CD1c-positive myeloid dendritic cell (primary cell): Measurements from ENCODE around the gene AKAP7.
"Not testable (repeated sequence)": the region's sequence is repeated elsewhere in the genome, so short reads cannot be mapped to it uniquely, and the experiment has no call there.

Experiments used
- DNase-seq: peaks from one replicate; pipeline ENCODE4 v3.0.0-alpha.2; 2016; ENCODE audit errors: extremely low spot score

Gene AKAP7

DNA sequence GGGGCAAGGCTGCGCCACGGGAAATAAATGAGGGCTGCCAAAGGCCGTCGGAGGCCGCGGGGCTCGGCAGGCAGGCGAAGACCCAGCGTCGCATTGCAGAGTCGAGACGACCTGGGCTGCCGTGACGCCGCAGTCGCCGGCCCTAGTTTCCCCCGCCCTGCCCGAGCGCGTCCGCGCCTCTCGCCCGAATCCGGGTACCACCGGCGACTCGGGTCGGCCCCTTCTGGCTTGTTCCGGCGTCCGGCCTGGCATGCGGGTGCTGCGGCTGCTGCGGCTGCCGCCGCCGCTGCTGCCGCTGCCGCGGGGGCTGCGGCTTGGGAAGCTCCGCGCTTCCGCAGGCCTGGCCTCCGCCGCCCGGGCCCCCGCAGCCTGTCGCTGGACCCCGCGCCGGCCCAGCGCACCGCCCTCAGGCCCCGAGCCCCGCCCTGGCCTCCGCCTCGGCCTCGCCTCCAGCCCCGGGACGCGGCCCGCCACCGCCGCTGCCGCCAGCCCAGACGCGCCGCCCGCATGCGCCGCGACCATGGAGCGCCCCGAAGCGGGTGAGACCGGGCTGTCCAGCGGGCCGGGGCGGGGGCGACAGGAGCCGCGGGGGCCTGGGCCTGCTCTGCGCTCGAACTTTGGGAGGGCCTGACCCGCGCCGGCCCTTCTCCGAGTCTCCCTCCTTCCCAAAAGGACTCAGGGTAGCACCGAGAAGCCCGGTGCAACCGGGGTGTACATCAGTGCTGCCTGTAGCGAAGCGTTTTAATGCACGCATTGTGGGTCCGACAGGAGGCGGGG is at the start of gene AKAP7:
Gene AKAP7, plus strand, starts transcription at position 224 of the 777 bp plus-strand sequence. Its CDS starts 297 bp downstream, at position 521.
- DNase-seq, result peak; percentile 68

DNA sequence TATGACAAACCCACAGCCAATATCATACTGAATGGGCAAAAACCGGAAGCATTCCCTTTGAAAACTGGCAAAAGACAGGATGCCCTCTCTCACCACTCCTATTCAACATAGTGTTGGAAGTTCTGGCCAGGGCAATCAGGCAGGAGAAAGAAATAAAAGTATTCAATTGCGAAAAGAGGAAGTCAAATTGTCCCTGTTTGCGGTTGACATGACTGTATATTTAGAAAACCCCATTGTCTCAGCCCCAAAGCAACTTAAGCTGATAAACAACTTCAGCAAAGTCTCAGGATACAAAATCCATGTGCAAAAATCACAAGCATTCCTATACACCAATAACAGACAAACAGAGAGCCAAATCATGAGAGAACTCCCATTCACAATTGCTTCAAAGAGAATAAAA is 44.9 kb upstream of the AKAP7 start:
- not testable (repeated sequence) for DNase-seq

DNA sequence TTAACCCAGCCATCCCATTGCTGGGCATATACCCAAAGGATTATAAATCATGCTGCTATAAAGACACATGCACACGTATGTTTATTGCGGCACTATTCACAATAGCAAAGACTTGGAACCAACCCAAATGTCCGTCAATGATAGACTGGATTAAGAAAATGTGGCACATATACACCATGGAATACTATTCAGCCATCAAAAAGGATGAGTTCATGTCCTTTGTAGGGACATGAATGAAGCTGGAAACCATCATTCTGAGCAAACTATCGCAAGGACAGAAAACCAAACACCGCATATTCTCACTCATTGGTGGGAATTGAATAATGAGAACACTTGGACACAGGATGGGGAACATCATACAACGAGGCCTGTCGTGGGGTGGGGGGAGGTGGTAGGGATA is 43.3 kb upstream of the AKAP7 start:
- DNase-seq, result not testable (repeated sequence)

DNA sequence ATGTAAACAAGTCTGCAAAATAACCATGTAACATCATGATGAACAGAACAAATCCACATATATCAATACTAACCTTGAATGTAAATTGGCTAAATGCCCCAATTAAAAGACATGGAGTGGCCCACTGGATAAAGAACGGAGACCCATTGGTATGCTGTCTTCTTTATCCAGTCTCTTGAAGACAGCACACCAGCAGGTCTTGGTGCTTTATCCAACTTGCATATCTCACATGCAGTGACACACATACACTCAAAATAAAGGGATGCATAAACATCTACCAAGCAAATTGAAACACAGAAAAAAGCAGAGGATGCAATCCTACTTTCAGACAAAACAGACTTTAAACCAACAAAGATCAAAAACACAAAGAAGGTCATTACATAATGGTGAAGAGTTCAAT is 41.9 kb upstream of the AKAP7 start:
- no peak for DNase-seq

DNA sequence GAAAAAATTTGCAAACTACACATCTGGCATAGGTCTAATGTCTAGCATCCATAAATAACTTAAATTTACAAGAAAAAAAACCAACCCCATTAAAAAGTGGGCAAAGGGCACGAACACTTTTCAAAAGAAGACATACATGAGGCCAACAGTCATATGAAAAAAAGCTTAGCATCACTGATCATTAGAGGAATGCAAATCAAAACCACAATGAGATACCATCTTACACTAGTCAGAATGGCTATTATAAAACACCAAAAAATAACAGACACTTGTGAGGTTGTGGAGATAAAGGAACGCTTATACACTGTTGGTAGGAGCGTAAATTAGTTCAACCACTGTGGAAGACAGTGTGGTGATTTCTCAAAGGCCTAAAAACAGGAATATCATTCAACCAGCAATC is 38.5 kb upstream of the AKAP7 start:
- DNase-seq, result no peak

DNA sequence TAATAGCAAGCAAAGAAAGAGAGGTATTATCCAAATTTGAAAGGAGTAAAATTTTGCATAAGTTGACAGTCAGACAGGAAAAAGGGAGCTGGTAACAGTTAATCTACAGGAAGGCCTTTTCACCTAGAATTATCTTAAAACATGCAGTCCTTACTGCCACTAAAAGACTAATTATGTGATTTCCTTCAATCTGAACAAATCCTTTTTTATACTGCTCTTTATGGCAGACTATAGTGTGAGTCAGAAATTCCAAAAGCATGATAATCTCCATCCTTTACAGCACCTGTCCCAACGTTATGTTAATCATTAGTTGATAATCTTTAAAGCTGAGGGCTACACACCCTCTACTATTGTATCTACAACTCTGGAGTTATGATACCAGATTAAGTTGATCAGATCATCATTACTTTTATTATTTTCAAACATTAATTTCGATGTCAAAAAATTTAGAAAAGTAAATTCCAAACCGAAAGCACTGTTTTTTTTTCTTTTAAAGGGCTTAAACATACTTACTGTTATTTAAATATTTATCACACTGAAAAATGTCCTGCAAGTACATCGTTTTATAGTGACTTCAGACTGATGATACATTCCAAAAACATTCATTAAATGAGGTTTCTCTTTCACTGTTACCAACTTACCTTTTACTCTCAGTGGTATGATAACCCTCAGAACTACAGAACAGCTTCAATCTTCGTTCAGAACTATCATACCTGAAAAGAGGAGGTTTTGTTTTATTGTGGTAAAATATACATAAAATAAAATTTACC is 33.2 kb upstream of the AKAP7 start:
- no peak for DNase-seq

DNA sequence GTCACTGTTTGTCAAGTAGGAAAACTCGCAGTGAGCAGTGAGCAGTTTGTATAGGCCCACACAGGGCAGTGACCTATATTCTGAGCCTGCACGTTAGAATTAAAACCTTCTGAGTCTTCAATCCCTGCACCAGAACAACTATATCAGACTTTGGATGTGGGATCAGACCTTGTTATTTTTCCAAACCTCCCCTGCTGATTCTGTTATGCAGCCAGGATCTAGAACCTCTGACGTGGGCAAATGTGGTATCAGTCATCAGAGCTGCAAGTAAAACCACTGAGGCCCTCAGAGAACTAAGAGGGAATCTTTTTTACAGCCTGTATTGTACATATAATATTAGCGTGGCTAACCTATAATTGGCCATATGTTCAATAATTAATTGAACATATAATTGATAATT is 32.0 kb upstream of the AKAP7 start:
- no peak for DNase-seq

DNA sequence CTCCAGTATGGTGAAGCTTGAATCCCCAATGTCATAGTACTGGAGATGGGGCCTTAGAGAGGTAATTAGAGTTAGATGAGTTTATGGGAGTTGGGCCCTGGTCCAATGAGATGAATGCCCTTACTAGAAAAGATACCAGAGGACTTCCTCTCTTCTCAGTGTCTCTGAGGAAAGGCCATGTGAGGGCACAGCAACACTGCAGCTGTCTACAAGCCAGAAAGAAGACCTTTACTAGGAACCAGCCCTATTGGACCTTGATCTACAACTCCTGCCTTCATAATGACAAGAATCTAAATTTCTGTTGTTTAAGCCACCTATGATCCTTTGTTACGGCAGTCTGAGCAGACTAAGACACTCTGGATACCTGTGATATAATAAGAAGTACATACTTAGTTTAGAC is 31.4 kb upstream of the AKAP7 start:
- no peak for DNase-seq

DNA sequence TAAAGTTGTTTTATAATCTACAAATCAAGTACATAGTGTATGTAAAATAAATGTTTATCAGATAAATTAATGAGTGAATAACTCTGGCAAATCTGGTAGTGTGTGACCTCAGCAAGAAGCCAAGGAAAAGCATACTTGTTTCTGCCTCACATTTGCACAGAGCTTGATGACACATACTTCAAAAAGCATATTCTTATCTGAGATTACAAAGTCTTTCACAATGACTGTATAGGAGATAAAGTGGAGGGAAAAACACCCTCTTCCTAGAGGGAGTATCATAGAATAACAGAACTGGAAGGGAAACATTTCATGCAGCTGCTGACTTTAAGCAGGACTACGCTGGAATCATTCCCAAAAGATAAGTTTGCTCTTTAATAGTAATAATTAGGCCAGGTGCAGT is 28.1 kb upstream of the AKAP7 start:
- DNase-seq, result no peak

DNA sequence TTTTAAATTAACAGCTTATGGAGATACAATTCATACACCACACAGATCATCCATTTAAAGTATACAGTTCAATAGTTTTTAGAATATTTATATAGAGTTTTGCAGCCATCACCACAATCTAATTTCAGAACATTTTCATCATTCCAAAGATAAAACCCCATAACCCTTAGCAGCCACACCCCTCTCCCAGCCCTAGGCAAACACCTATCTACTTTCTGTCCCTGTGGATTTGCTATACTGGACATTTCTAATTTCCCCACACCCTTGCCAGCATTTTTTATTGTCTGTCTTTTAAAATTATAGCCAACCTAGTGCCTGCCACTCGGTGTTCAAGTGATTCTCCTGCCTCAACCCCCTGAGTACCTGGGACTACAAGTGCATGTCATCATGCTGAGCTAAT is 23.0 kb upstream of the AKAP7 start:
- no peak for DNase-seq

DNA sequence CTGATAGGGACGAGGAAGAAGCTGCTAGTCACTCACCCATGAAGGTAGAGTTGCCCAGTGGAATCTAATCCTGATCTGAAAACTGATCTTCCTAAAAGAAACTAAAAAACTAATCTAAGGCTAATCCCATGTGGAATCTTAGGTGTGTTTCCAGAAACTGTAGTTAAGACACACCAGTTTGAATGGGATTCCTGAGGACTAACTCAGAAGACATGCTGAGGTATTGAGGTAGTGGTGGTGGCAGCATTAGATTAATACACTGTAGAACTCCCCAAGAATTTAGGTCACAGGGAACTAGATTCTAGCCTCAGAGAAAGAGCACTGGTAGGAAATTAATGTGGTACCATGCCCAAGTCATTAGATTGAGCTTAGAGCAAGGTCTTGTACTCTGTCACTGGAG is 19.6 kb upstream of the AKAP7 start:
- no peak for DNase-seq

DNA sequence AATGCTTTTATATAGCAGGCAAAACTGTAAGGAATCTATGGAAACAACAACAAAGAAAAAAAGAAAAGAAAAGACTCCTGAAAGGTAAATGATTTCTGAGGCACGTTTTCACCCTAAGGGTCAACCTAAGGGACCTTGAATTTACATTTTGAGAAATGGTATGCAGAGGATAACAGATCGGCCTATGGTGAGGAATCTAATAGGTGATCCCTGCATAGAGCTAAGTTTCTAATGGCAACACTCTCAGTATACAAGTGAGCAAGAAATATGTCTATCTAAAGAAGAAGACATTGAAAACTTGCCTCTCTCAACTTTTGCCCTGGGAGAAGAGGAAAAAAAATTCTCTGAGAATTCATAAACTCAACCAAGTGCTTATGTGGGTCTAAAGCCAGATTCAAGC is 18.9 kb upstream of the AKAP7 start:
- no peak for DNase-seq

DNA sequence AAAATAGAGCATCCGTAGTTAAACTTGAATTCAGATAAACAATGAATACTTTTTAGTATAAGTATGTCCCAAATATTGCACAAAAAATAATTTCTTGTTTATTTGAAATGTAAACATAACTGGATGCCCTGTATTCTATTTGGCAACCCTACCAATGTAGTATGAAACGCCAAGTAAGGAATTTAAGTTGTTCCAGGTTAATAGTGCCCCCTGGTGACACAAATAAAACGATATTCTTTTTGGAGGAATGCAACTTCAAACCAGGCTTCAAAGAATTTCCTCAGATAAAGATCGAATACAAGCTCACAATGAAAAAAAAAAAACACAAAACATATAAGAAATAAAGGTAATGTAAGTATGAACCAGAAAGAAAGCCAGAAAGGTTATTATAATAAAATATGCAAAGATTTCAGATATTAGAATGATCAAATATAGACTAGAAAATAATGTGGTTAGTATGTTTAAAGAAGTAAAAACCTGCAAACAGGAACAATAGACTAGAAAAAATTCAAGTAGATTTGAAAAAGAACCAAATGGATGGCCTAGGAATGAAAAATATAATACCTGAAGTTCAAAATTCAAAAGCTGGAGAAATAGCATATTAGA is 18.4 kb upstream of the AKAP7 start:
- peak; percentile 75 for DNase-seq

DNA sequence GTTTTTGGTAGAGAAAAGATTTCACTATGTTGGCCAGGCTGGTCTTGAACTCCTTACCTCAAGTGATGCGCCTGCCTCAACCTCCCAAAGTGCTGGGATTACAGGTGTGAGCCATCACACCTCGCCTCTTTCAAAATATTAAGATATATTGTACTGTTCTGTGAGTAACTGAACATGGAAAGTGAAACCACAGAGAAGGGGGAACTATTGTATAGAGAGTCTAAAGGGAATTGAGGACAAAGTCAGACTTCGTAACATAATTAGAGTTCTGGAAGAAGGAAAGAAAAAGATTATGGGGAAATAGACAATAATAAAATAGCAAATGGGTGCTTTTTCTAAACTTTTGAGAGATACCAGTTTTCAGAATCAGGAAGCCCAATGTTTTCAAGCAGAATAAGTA is 17.4 kb upstream of the AKAP7 start:
- peak; percentile 43 for DNase-seq

DNA sequence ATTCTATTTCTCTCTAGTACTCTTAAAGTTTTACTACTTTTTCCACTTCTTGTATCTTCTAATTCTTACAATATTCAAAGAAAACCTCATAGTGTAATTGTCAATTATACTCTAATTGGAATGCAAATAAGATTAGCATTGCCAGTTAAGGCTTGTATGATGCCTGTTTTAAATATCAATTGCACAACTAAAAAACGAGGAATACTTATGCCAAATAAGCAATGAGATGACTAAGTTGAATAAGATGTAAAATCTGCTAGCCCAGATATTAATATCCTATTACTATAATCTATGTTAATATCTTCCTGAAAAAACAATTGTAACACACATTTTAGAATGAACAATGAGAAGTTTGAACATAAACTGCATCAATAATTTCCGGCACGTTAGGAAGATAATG is 13.3 kb upstream of the AKAP7 start:
- no peak for DNase-seq

DNA sequence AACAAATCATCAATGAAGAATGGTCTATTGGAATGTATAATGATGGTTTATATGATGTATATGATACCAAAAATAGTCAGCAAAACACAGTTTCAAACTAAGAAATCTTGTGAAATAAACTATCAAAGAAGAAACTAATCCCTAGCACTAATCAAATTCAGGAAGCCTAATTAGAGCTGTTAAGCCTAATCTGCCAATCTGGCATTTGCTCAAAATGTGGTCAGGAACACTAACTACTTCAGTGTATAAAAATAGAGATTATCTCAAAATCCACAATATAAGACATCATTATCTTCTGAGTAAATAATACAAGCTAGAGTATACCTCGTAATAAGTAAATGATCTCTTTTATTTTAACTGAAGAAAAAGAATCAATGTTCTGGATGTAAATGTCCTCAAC is 12.8 kb upstream of the AKAP7 start:
- DNase-seq, result no peak

DNA sequence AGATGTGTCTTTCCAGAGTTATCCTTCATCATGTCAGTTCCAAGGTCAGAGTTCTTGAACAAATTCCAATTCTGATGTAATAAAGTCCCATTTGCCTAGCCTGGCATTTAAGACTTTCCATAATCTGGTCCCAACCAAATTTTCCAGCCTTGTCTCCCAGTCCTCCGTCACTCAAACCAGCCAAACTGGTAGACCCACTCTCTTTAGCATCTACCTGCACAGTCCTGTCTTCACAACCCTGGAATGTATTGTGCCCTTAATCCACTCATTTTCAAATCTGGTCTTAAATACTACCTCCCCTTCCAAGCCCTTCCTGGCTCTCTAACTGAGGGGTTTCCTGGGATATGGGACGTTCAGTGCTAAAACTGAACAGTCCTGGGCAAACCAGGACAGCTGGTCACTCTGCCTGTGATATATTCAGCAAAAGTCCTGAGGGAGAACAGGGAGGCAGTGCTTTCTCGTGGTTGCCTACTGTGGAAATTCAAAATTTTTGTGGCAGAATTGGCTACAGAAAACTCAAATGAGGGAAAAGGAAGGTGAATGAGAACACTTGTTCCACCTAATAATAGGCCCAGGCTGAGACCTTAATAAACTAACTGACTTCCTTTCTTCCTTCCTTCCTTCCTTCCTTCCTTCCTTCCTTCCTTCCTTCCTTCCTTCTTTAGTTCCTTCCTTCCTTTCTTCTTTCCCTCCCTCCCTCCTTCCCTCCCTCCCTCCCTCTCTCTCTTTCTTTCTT is 10.8 kb upstream of the AKAP7 start:
- no peak for DNase-seq

DNA sequence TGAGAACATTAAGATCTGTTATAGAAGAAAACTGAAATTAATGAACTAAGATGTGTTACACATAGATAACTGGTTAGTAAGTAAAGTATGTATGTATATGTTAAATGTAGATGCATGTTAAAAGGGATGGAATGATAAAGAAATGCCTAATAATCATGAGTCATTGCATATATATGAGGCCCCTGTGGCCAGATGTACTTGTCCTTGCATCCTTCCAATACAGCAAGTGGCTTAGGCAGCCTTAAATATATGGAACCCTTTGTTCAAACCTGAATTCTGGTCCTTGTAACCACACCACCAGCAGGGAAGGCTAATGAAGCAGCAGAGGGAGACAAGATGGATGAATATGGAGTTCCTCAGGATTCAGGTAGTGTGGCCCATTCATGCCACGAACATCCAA is 9.8 kb upstream of the AKAP7 start:
- no peak for DNase-seq

DNA sequence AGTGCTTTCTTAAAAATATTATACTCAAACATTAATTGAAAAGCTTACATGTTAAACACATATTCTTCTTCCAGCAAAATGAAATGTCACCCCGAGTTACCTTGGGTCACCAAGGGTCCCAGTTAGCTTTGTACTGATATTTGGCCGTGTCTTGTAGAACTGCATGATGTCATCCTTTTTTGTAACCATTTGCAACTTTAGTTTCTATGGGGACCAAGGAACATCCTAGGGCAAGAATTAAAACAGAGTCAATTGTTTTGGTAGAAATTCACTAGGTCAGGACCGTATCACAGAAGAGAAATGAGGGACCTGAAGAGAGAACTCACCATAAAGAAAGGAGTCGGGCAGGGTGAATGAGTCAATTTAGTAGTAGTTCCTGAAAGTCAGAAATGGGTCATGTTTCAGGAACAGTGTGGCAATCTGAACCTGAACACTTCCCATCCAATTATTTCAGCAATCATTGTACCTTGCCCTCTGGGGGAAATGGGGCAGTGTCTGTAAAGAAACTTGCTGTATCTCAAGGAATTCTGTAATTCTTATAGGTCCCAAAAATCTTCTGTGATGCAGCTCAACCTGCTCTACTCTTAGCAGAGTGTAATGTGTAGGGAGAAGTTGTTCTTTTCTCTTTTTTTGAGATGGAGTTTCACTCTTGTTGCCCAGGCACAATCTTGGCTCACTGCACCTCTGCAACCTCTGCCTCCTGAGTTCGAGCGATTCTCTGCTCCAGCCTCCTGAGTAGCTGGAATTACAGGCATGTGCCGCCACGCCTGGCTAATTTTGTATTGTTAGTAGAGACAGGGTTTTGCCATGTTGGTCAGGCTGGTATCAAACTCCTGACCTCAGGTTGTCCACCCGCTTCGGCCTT is 5.3 kb upstream of the AKAP7 start:
- DNase-seq, result peak; percentile 35

DNA sequence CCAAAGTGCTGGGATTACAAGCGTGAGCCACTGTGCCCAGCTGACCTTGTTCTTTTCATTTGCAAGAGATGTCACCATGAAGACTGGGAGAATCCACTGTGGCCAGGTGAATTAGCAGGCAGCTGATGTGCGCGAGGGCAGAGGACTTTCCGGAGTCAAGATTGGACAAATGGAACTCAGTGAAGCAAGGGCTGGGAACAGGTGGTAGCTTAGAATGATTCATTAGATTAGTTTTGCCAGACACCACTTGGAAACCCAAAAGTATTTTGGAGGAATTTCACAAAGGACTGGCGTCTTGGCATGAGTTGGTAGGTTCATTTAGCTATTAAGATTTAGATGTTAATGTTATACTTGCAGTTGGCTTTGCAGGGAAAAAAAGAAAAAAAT is 4.7 kb upstream of the AKAP7 start:
- DNase-seq, result no peak

DNA sequence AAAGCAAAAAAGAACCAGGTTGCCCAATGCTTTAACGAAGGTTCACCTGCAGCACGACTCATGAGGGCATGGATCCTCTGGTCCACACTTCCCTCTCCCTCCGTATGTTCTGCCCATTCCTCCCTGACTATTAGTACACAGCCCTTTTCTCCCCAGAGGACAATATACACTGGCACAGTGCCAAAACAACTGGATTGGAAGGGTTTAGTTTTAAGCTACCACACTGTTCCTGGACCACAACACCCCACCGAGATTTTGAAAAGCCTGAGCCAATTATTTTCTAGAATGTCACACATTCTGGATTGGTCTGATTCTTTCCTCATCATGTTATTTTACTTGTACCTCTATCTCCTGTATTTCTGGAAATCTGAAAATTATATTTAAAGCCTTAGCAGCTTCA is 2.9 kb upstream of the AKAP7 start:
- no peak for DNase-seq
